Colonic mucosa (tissue), 4 donors: ENCODE data around the gene SOX11. TPM values are rescaled to one million over a fixed set of nuclear protein-coding genes. Genes with fewer than 3 reads are reported as not detected.

Experiments
- DNase-seq: peaks from one replicate; pipeline ENCODE4 v3.0.0-alpha.2; 2020
- H3K27ac ChIP-seq: fragments of 200-600 bp; one replicate; pipeline ENCODE4 v1.8.0; 2021
- H3K27me3 ChIP-seq: fragments of 200-600 bp; one replicate; pipeline ENCODE4 v1.8.0; 2021
- H3K36me3 ChIP-seq: fragments of 200-600 bp; one replicate; pipeline ENCODE4 v1.8.0; 2021
- H3K4me1 ChIP-seq: fragments of 200-600 bp; one replicate; pipeline ENCODE4 v1.8.0; 2021; ENCODE audit warnings: mild to moderate bottlenecking
- H3K4me3 ChIP-seq: fragments of 200-600 bp; one replicate; pipeline ENCODE4 v1.8.0; 2021
- H3K9ac ChIP-seq, 2 donors: one replicate each; pipeline ENCODE4 v1.7.0; 2013; ENCODE audit warnings: control low read depth in 2 of 2, low read depth in 2 of 2, low read length in 2 of 2
- H3K9me3 ChIP-seq: fragments of 200-600 bp; one replicate; pipeline ENCODE4 v1.8.0; 2021
- CTCF ChIP-seq: fragments of 200-600 bp; IDR thresholded peaks from one replicate; pipeline ENCODE4 v1.8.0; 2022; ENCODE audit warnings: antibody characterized with exemption, mild to moderate bottlenecking
- intact Hi-C: fragments of 100-400 bp; cut with DNase I; formaldehyde crosslinking; loops from one replicate; pipeline ENCODE4 v1.14.1; 2022
- total RNA-seq, 2 donors: library from RNA; stranded (reverse); fragmentation: NEBNext Ultra II Directional in 1 of 2; extraction: Animal tissue kit (Norgen Biotek cat#: 25700) in 1 of 2; gene quantifications; one replicate each; pipeline ENCODE4 v1.2.1, GENCODE V29; 2021
- donor health status: healthy.
- donor health status: DM: no; HTN: no; CAD: no.
- donor health status: DM: no; HTN: no; CAD: no.

The SOX11 gene
- total RNA-seq, 2 donors from 2014 or later = 0.35 TPM; not detected in 1

GRCh38 chr2:5673145-5674025, 18.8 kb upstream of the SOX11 start:
- Histone ChIP-seq H3K9me3 (no peaks in the 10 kb centered on the region), H3K4me1 (no peaks in the 10 kb centered on the region), H3K27ac (no peak overlapping the region), H3K9ac (no peak overlapping the region), H3K27me3 (no peaks in the 10 kb centered on the region), H3K4me3 (no peak overlapping the region), H3K36me3 (no peaks in the 10 kb centered on the region)
- intact Hi-C loops = no loop called here
- DNase-seq = no peak
- TF ChIP-seq CTCF = no peak

- no peak overlapping the region for H3K4me3 ChIP-seq
- TF ChIP-seq CTCF = no peak
- no peak for DNase-seq
- H3K27ac ChIP-seq = no peak overlapping the region
- no peaks in the 10 kb centered on the region for H3K4me1 ChIP-seq
- no peaks in the 10 kb centered on the region for H3K36me3 ChIP-seq
- H3K27me3 ChIP-seq = no peaks in the 10 kb centered on the region
- H3K9ac ChIP-seq = no peak overlapping the region
- intact Hi-C loops = no loop called here
- no peaks in the 10 kb centered on the region for H3K9me3 ChIP-seq
Measured at GRCh38 chr2:5674026-5674340, 18.2 kb upstream of the SOX11 start.

- no peak for TF ChIP-seq CTCF
- intact Hi-C loops = no loop called here
- no peaks in the 10 kb centered on the region for H3K9me3 ChIP-seq
Measured at GRCh38 chr2:5677133-5677532, 15.1 kb upstream of the SOX11 start.

GRCh38 chr2:5683471-5683870, 8.7 kb upstream of the SOX11 start:
- Histone ChIP-seq H3K27me3 (no peaks in the 10 kb centered on the region), H3K4me1 (no peaks in the 10 kb centered on the region), H3K4me3 (no peak overlapping the region), H3K27ac (no peak overlapping the region), H3K9me3 (no peaks in the 10 kb centered on the region), H3K9ac (no peak overlapping the region), H3K36me3 (no peaks in the 10 kb centered on the region)
- no peak for TF ChIP-seq CTCF
- no peak for DNase-seq
- intact Hi-C loops = no loop called here

More at GRCh38 chr2:5677133-5677532, 15.1 kb upstream of the SOX11 start:
- Histone ChIP-seq H3K27ac (no peak overlapping the region), H3K4me3 (no peak overlapping the region), H3K9ac (no peak overlapping the region), H3K27me3 (no peaks in the 10 kb centered on the region), H3K4me1 (no peaks in the 10 kb centered on the region), H3K36me3 (no peaks in the 10 kb centered on the region)
- DNase-seq = no peak

- no peak for DNase-seq
- no peak overlapping the region for H3K9ac ChIP-seq
- H3K4me1 ChIP-seq = no peaks in the 10 kb centered on the region
- H3K27ac ChIP-seq = no peak overlapping the region
- H3K27me3 ChIP-seq = no peaks in the 10 kb centered on the region
- no peak for TF ChIP-seq CTCF
- intact Hi-C loops = no loop called here
- no peaks in the 10 kb centered on the region for H3K9me3 ChIP-seq
- H3K4me3 ChIP-seq = no peak overlapping the region
- H3K36me3 ChIP-seq = no peaks in the 10 kb centered on the region
Measured at GRCh38 chr2:5685225-5685624, 7.0 kb upstream of the SOX11 start.
